ENCODE data around the gene ID1. TPM values are rescaled to one million over a fixed set of nuclear protein-coding genes. Genes with fewer than 3 reads are reported as not detected.

Gene ID1
- total RNA-seq, 1 experiment from 2014 or later: 360 TPM

DNA sequence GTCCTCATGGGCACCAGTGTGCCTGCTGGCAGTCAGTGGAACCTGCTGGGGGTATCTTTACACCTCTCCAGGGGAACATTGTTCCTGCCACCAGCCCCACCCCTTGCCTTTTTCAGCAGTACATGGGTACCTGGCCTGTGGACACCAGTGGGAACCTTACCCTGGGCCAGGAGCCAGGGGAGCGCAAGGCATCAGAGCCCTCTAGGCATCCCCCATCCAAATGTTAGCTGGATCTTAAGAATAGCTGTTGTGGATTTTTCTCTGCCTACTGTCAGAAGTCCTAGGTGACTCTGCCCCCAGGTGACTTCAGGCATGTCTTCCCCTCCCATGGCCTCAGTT, 38.8 kb upstream of the ID1 start:
- H3K27me3 ChIP-seq (ENCODE audit: insufficient read depth, low read length): no peaks in the 10 kb centered on the region
- no peak overlapping the region for H4K91ac ChIP-seq (ENCODE audit: insufficient read length, low read depth, low read length)
- H2AK5ac ChIP-seq (ENCODE audit: insufficient read length, low read length): no peak overlapping the region
- H2BK5ac ChIP-seq (ENCODE audit: insufficient read length, low read length): no peak overlapping the region
- H4K8ac ChIP-seq (replicated peaks; ENCODE audit: insufficient read length, low read depth, low read length): no peak overlapping the region
- no peaks in the 10 kb centered on the region for H3K79me2 ChIP-seq (ENCODE audit: insufficient read depth, low read length)
- TF ChIP-seq, protein P1, sequence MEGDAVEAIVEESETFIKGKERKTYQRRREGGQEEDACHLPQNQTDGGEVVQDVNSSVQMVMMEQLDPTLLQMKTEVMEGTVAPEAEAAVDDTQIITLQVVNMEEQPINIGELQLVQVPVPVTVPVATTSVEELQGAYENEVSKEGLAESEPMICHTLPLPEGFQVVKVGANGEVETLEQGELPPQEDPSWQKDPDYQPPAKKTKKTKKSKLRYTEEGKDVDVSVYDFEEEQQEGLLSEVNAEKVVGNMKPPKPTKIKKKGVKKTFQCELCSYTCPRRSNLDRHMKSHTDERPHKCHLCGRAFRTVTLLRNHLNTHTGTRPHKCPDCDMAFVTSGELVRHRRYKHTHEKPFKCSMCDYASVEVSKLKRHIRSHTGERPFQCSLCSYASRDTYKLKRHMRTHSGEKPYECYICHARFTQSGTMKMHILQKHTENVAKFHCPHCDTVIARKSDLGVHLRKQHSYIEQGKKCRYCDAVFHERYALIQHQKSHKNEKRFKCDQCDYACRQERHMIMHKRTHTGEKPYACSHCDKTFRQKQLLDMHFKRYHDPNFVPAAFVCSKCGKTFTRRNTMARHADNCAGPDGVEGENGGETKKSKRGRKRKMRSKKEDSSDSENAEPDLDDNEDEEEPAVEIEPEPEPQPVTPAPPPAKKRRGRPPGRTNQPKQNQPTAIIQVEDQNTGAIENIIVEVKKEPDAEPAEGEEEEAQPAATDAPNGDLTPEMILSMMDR (conservative IDR thresholded peaks at IDR 0.05): no peak
- H4K5ac ChIP-seq (ENCODE audit: insufficient read length, low read depth, low read length): no peak overlapping the region
- no peak for DNase-seq
- H2BK15ac ChIP-seq (ENCODE audit: low read depth, low read length): no peak overlapping the region
- no peaks in the 10 kb centered on the region for H4K20me1 ChIP-seq (ENCODE audit: control insufficient read depth, insufficient read depth, insufficient read length)
- H3K23ac ChIP-seq (ENCODE audit: insufficient read length, low read depth, low read length): no peak overlapping the region
- no peak overlapping the region for H3K4me2 ChIP-seq (ENCODE audit: insufficient read depth, insufficient read length, low read length)
- Mint-ChIP-seq H3K27me3 (ENCODE audit: low read depth) (no peaks in the 10 kb centered on the region), H3K4me1 (peaks cover 32 to 49% of the 10 kb centered on the region in 2 experiments), H3K4me3 (no peak overlapping the region), H3K9me3 (no peaks in the 10 kb centered on the region), H3K27ac (peak overlapping the region in 2 of 3 experiments; percentile 5 to 48; a peak in 1 of 7 replicates), H3K36me3 (ENCODE audit: insufficient read depth in 1 of 3, low read depth in 3 of 3) (peaks cover 22 to 78% (median 24%) of the 10 kb centered on the region in 3 experiments)
- no peak overlapping the region for H3T11ph ChIP-seq (ENCODE audit: low read length)
- H3K79me1 ChIP-seq (ENCODE audit: insufficient read depth, low read depth, low read length, poor library complexity, severe bottlenecking): no peaks in the 10 kb centered on the region
- no peaks in the 10 kb centered on the region for H3K23me2 ChIP-seq (ENCODE audit: insufficient read length, low read depth, low read length, poor library complexity, severe bottlenecking)
- H3K4ac ChIP-seq (ENCODE audit: low read depth, low read length): no peak overlapping the region
- H2AFZ ChIP-seq (ENCODE audit: low read length): no peak overlapping the region
- H3K27ac ChIP-seq (ENCODE audit: insufficient read length, low read depth, low read length): no peak overlapping the region
- H3K14ac ChIP-seq (ENCODE audit: insufficient read depth, low read length): no peak overlapping the region
- no CpG with 5 or more reads among the region's 1 CpG for WGBS (ENCODE audit: extremely low coverage, insufficient read length, low lambda C conversion rate)
- no peak overlapping the region for H2BK20ac ChIP-seq (ENCODE audit: low read depth, low read length, poor library complexity, severe bottlenecking)
- no peak overlapping the region for H3K9ac ChIP-seq (ENCODE audit: extremely low read depth, insufficient read length, low read length)
- no peak overlapping the region for H3K18ac ChIP-seq (ENCODE audit: insufficient read length, low read depth, low read length)
- no peak overlapping the region for H2BK12ac ChIP-seq (ENCODE audit: insufficient read length, low read depth, low read length)
- no peak overlapping the region for H3K56ac ChIP-seq (ENCODE audit: insufficient read length, low read depth, low read length)
- no peaks in the 10 kb centered on the region for H3K9me3 ChIP-seq (ENCODE audit: control insufficient read depth, low read depth, low read length)
- H2BK120ac ChIP-seq (ENCODE audit: low read depth, low read length, poor library complexity, severe bottlenecking): no peak overlapping the region
- H3K4me1 ChIP-seq (ENCODE audit: insufficient read depth, low read length): no peaks in the 10 kb centered on the region; the same call in 1 of the 2 replicates
